K562 (cell line): ENCODE data around the gene B9D2. TPM values are rescaled to one million over a fixed set of nuclear protein-coding genes. Genes with fewer than 3 reads are reported as not detected.

Experiments used
- ATAC-seq: fragments of 200-7000 bp; cut with Tn5 transposase; 3 replicates; pipeline ENCODE4 v1.9.1; 2020; ENCODE audit warnings: moderate library complexity
- BruUV-seq: library from RNA; stranded (reverse); fragments of 400-500 nt; replicated peaks from 2 replicates; lab custom pipeline; 2021; lab: Mats Ljungman, UMichigan
- CTCF ChIA-PET: fragments of 300-600 bp; formaldehyde crosslinking; extraction: SDS; loops from one replicate; lab custom pipeline; 2021; ENCODE audit warnings: low intra/inter-chr PET ratio; lab: Yijun Ruan, JAX
- POLR2A ChIA-PET: fragments of 300-600, 350-650 bp; sonication (Branson Sonifier 250); formaldehyde crosslinking; extraction: SDS; loops from one replicate; lab custom pipeline; 2021; ENCODE audit warnings: antibody characterized with exemption, inconsistent platforms; lab: Yijun Ruan, JAX
- DNase-seq, 4 experiments: peaks; one replicate each; pipeline versions ENCODE4 v3.0.0 to v3.0.0-alpha.2; 2011 to 2018; ENCODE audit warnings: low spot score in 3 of 4, mixed read lengths in 3 of 4; ENCODE audit errors: extremely low read depth in 1 of 4
- FAIRE-seq: peaks from 2 replicates; lab custom pipeline; 2011; peaks lifted over from hg19 to GRCh38; lab: Jason Lieb, UNC
- H2AFZ ChIP-seq: 2 replicates; pipeline ENCODE4 v1.6.0; 2011; ENCODE audit warnings: low read depth, low read length, control low read depth, inconsistent platforms
- H3K27ac ChIP-seq: fragments of 200-600 bp; 3 replicates; pipeline ENCODE4 v1.8.0; 2011; ENCODE audit warnings: low read depth, mild to moderate bottlenecking, control low read depth, inconsistent platforms, low read length, moderate library complexity, mixed read lengths; ENCODE audit errors: extremely low read depth
- H3K27me3 ChIP-seq, 2 experiments: fragments of 300-600 bp in 1 of 2; 2 replicates in 1 of 2; 3 replicates in 1 of 2; pipeline versions ENCODE4 v1.6.0 to v1.8.0; 2011; ENCODE audit warnings: inconsistent platforms in 2 of 2, low read length in 2 of 2, mild to moderate bottlenecking in 1 of 2, mixed read lengths in 1 of 2, moderate library complexity in 1 of 2; ENCODE audit not compliant: control insufficient read depth in 2 of 2, insufficient read depth in 2 of 2
- H3K36me3 ChIP-seq: fragments of 300-600 bp; 3 replicates; pipeline ENCODE4 v1.8.0; 2011; ENCODE audit warnings: mild to moderate bottlenecking, low read length, inconsistent platforms; ENCODE audit not compliant: control insufficient read depth, insufficient read depth
- H3K4me1 ChIP-seq, 2 experiments: fragments of 200-600 bp in 1 of 2; replicated peaks in 1 of 2; 2 replicates in 1 of 2; 3 replicates in 1 of 2; pipeline versions ENCODE4 v1.5.1 to v1.8.0; 2011; ENCODE audit warnings: inconsistent platforms in 2 of 2, low read length in 2 of 2, mild to moderate bottlenecking in 1 of 2, mixed read lengths in 1 of 2, moderate library complexity in 1 of 2; ENCODE audit not compliant: control insufficient read depth in 2 of 2, insufficient read depth in 2 of 2
- H3K4me2 ChIP-seq: 2 replicates; pipeline ENCODE4 v1.6.1; 2011; ENCODE audit warnings: low read length, control low read depth, inconsistent platforms, mixed read lengths; ENCODE audit not compliant: insufficient read depth
- H3K4me3 ChIP-seq: fragments of 200-600 bp; sonication (generic), shearing (Covaris generic); 2 replicates; pipeline ENCODE4 v1.5.1; 2016; ENCODE audit warnings: control low read depth, inconsistent platforms
- H3K79me2 ChIP-seq: fragments of 200-600 bp; 3 replicates; pipeline ENCODE4 v1.8.0; 2011; ENCODE audit warnings: low read length, inconsistent platforms; ENCODE audit not compliant: control insufficient read depth, insufficient read depth
- H3K9ac ChIP-seq, 2 experiments: 2 replicates each; pipeline versions ENCODE4 v1.6.0 to v1.6.1; 2011; ENCODE audit warnings: low read depth in 2 of 2, low read length in 2 of 2, control low read depth in 1 of 2, inconsistent platforms in 1 of 2, mild to moderate bottlenecking in 1 of 2, mixed read lengths in 1 of 2; ENCODE audit not compliant: insufficient read depth in 1 of 2
- H3K9me1 ChIP-seq: one replicate; pipeline ENCODE4 v1.6.0; 2011; ENCODE audit warnings: inconsistent platforms, mild to moderate bottlenecking, low read length, moderate library complexity; ENCODE audit not compliant: control insufficient read depth, insufficient read depth
- H3K9me3 ChIP-seq: replicated peaks from 2 replicates; pipeline ENCODE4 v1.5.1; 2011; ENCODE audit warnings: low read depth, low read length, inconsistent platforms; ENCODE audit not compliant: control insufficient read depth, insufficient read depth
- H4K20me1 ChIP-seq: replicated peaks from 2 replicates; pipeline ENCODE4 v1.6.1; 2011; ENCODE audit warnings: low read length, inconsistent platforms, mixed read lengths; ENCODE audit not compliant: control insufficient read depth, insufficient read depth
- FOS ChIP-seq: IDR thresholded peaks from 3 replicates; pipeline ENCODE4 v1.6.1; 2011; ENCODE audit not compliant: insufficient read length; ENCODE audit errors: extremely low read depth
- GATAD2A ChIP-seq: fragments of 450-650 bp; IDR thresholded peaks from 2 replicates; pipeline ENCODE4 v1.6.1; 2017
- HEY1 ChIP-seq: fragments of 250-450 bp; sonication (Bioruptor Pico); IDR thresholded peaks from 2 replicates; pipeline ENCODE4 v1.5.0; 2020; ENCODE audit warnings: mild to moderate bottlenecking, moderate library complexity, borderline replicate concordance
- HINFP ChIP-seq: fragments of 450-650 bp; conservative IDR thresholded peaks from 2 replicates; pipeline ENCODE4 v1.6.1; 2016; ENCODE audit warnings: missing genetic modification characterization, low read depth, mild to moderate bottlenecking, control low read depth, missing compliant biosample characterization
- HMGXB4 ChIP-seq: sonication (generic); formaldehyde crosslinking; IDR thresholded peaks from 2 replicates; pipeline ENCODE4 v1.8.1; 2023; ENCODE audit warnings: mild to moderate bottlenecking, missing genetic modification reagents
- KDM1A ChIP-seq, 2 experiments: fragments of 450-650 bp; IDR thresholded peaks; 2 replicates each; pipeline ENCODE4 v1.6.1; 2016; ENCODE audit warnings: mild to moderate bottlenecking in 2 of 2
- POLR2G ChIP-seq: fragments of 200-400 bp; formaldehyde crosslinking; IDR thresholded peaks from 2 replicates; pipeline ENCODE4 v1.6.1; 2017; ENCODE audit warnings: low read depth, mild to moderate bottlenecking, antibody characterized with exemption, low read length, moderate library complexity
- RBFOX2 ChIP-seq: fragments of 200-400 bp; formaldehyde crosslinking; IDR thresholded peaks from 2 replicates; pipeline ENCODE4 v1.6.1; 2017; ENCODE audit warnings: low read depth, mild to moderate bottlenecking, low read length, moderate library complexity
- RBM14 ChIP-seq: fragments of 200-400 bp; formaldehyde crosslinking; IDR thresholded peaks from 2 replicates; pipeline ENCODE4 v1.6.1; 2018; ENCODE audit warnings: low read depth, mild to moderate bottlenecking, low read length, moderate library complexity, borderline replicate concordance; ENCODE audit not compliant: insufficient read depth
- RBM15 ChIP-seq: fragments of 200-400 bp; formaldehyde crosslinking; IDR thresholded peaks from 2 replicates; pipeline ENCODE4 v1.6.1; 2018; ENCODE audit warnings: mild to moderate bottlenecking, low read length, moderate library complexity; ENCODE audit not compliant: insufficient read depth
- SUPT5H ChIP-seq: fragments of 450-650 bp; IDR thresholded peaks from 2 replicates; pipeline ENCODE4 v1.6.1; 2016
- TSC22D4 ChIP-seq: fragments of 450-650 bp; IDR thresholded peaks from 2 replicates; pipeline ENCODE4 v1.6.1; 2016; ENCODE audit warnings: missing genetic modification characterization, missing biosample characterization, control low read depth
- ZNF57 ChIP-seq: fragments of 450-650 bp; formaldehyde crosslinking; IDR thresholded peaks from 2 replicates; pipeline ENCODE4 v1.4.0; 2020; ENCODE audit warnings: mild to moderate bottlenecking, moderate library complexity
- WGBS: fragments of 100-300 bp; shearing (Covaris generic); methylation state at CpG from one replicate; pipeline ENCODE4 v1.1.6; 2016; ENCODE audit warnings: low coverage, mixed read lengths; ENCODE audit not compliant: insufficient coverage; ENCODE audit errors: missing lambda C conversion rate; 5-methylcytosine and 5-hydroxymethylcytosine counted together
- in situ Hi-C: fragments of 300-500 bp; cut with MboI; formaldehyde crosslinking; loops from 4 replicates; pipeline ENCODE4 v1.15.0; 2018; ENCODE audit warnings: inconsistent platforms, mixed read lengths
- intact Hi-C: fragments of 100-400 bp; cut with micrococcal nuclease; formaldehyde crosslinking; loops from 2 replicates; pipeline ENCODE4 v1.14.2; 2022
- polyA plus RNA-seq, 8 experiments: library from polyadenylated mRNA; depleted of rRNA in 4 of 8; stranded (reverse) in 5 of 8; unstranded in 3 of 8; fragments of >200 nt; fragmentation: Nextera tagmentation in 2 of 8; fragmentation: Illumina TruSeq in 1 of 8; extraction: Ambion mirVana in 2 of 8; extraction: Trizol in 1 of 8; gene quantifications; 2 replicates each; pipeline versions ENCODE4 v1.2.1 to v1.2.3, GENCODE V29; 2011 to 2014; ENCODE audit warnings: inconsistent platforms in 1 of 8, missing spikeins in 1 of 8
- total RNA-seq, 7 experiments: library from RNA; depleted of rRNA in 6 of 7; stranded (reverse); fragments of >200 nt in 6 of 7; fragmentation: Illumina TruSeq in 2 of 7; extraction: Trizol in 2 of 7; gene quantifications; 2 replicates each; pipeline versions ENCODE4 v1.2.1 to v1.2.3, GENCODE V29; 2011 to 2021; ENCODE audit warnings: low replicate concordance in 1 of 7

The B9D2 gene
- total and polyA plus RNA-seq, 9 of the 15 experiments (the other 6 are each of a cell fraction or from before 2014, with no cell fraction given), result 0.83 to 6.9 (median 2.8) TPM

DNA sequence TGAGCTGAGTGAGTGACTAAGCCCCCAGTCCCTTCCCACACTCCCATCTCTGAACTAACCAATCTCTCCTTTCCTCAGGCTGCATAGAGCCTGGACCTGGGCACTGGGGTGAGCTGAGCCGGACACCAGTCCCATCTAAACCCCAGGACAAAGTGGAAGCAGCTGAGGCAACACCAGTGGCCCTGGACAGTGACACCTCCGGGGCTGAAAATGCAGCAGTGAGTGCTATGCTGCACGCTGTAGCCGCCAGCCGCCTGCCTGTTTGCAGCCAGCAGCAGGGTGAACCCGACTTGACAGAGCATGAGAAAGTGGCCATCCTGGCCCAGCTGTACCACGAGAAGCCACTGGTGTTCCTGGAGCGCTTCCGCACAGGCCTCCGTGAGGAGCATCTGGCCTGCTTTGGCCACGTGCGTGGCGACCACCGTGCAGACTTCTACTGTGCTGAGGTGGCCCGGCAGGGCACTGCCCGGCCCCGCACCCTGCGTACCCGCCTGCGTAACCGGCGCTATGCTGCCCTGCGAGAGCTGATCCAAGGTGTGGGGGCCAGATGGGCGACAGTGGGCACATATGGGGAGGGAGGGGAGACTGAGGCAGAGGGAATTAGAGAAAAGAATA is 47.5 kb downstream of the B9D2 start:
- TF ChIP-seq RBM14 (0 out of 2 replicates have a peak, but pooled peaks have one; percentile 31), HINFP (tag) (no peak), HMGXB4 (CRISPR knock-in tag) (no peak), RBM15 (no peak), POLR2G (peak; percentile 63), TSC22D4 (tag) (no peak), GATAD2A (no peak), SUPT5H (no peak), KDM1A (IDR thresholded peaks at IDR 0.05) (no peak), ZNF57 (CRISPR knock-in tag) (no peak), HEY1 (CRISPR knock-in tag) (no peak), RBFOX2 (peak; percentile 57; the same call in 1 of the 2 replicates), FOS (no peak)
- peaks cover 78% of the 10 kb centered on the region for H3K36me3 ChIP-seq
- ATAC-seq, result no peak
- H3K9me1 ChIP-seq, result no peaks in the 10 kb centered on the region
- no peak overlapping the region for H3K27ac ChIP-seq
- H3K27me3 ChIP-seq, result no peaks in the 10 kb centered on the region
- no TSS peak for BruUV-seq
- H3K4me3 ChIP-seq, result no peak overlapping the region
- H3K9ac ChIP-seq, result peak overlapping the region in 1 of 2 experiments; percentile 19; a peak in 2 of 4 replicates
- CTCF ChIA-PET, result no interaction called here
- no peak for DNase-seq
- 97% methylated on average over 23 of the region's 24 CpGs for WGBS
- POLR2A ChIA-PET, result interaction anchor here (0.6 to 1.0 kb wide), 2 partner anchors 8 to 12 kb away, joined by 3 to 7 read pairs; no protein-coding TSS in a partner anchor
- intact Hi-C loops (no loop called here), in situ Hi-C loops (loop anchor here (25.0 kb wide), 1 partner anchor 246 kb away; no protein-coding TSS in a partner anchor)
- peaks cover 18% of the 10 kb centered on the region for H3K79me2 ChIP-seq
- no peak overlapping the region for H3K4me2 ChIP-seq
- no peaks in the 10 kb centered on the region; the same call in 1 of the 2 replicates for H3K9me3 ChIP-seq
- peaks cover 6% of the 10 kb centered on the region; the same call in 1 of the 2 replicates for H4K20me1 ChIP-seq
- FAIRE-seq, result no peak
- peaks cover 1 to 10% of the 10 kb centered on the region in 2 experiments; a peak in 4 of 5 replicates for H3K4me1 ChIP-seq
- no peak overlapping the region for H2AFZ ChIP-seq
